GM20431 (cell line): ENCODE results near the gene CERT1.
"Not testable (repeated sequence)": the region's sequence is repeated elsewhere in the genome, so short reads cannot be mapped to it uniquely, and the experiment has no call there.

ENCODE experiments used
- in situ Hi-C: fragments of 300-500 bp; cut with MseI, MboI; formaldehyde crosslinking; loops from one replicate; pipeline ENCODE4 v1.15.0; 2020; ENCODE audit warnings: low sequenced_read_pairs; ENCODE audit not compliant: unreplicated experiment

CERT1 gene

DNA sequence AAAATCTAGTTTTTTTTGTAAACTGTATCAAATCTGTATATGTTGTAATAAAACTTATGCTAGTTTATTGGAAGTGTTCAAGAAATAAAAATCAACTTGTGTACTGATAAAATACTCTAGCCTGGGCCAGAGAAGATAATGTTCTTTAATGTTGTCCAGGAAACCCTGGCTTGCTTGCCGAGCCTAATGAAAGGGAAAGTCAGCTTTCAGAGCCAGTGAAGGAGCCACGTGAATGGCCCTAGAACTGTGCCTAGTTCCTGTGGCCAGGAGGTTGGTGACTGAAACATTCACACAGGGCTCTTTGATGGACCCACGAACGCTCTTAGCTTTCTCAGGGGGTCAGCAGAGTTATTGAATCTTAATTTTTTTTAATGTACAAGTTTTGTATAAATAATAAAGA, 150.1 kb downstream of the CERT1 start:
- in situ Hi-C loops: loop anchor here (25.0 kb wide), 1 partner anchor 326 kb away; no protein-coding TSS in a partner anchor

DNA sequence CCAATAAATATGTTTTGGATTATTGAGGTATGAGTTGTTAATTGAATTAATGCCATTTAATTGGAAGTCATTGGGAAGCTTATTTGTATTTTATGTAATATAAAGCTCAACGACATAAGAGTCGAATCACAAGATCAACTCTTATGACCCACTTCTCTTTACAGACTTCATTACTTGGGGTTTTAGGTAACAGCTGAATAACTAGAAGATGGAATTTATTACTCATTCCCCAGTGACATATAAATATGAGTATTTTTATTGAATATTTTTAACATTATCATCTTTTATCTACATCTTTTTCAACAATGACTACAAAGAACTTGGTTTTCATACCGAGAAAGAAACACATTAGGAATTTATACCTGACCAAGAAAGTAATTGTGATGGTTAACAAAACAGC, 153.3 kb downstream of the CERT1 start:
- in situ Hi-C loops: loop anchor here (25.0 kb wide), 1 partner anchor 329 kb away; no protein-coding TSS in a partner anchor

DNA sequence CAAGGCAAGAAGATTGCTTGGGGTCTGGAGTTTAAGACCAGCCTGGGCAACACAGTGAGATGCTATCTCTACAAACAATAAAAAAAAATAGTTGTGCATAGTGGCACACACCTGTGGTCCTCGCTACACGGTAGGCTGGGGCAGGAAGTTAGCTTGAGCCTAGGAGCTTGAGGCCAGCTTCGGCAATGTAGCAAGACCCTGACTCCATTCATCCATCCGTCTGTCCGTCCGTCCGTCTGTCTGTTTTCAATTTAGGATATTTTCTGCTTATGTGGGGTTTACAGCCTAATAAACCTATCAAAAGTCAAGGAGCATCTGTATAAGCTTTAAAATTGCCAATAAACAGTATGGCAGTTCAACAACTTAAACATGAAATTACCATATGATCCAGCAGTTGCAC, 154.7 kb downstream of the CERT1 start:
- in situ Hi-C loops: loop anchor here (25.0 kb wide), 1 partner anchor 331 kb away; no protein-coding TSS in a partner anchor

DNA sequence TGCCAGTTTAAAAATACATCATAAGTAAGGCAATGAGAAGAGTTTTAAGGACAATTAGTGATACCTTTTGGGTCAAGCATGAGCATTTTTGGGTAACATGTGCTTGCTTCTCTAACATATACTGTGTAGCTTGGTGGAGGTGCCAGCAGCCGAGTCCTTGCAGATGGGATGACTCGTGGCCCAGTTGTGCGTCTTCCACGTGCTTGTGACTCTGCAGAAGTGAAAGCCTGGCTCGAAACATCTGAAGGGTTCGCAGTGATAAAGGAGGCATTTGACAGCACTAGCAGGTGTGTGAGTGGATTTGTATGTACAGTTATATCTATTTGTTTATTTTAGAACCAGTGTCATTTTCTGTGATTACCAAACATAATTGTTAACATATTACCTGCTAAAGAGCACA, 156.2 kb downstream of the CERT1 start:
- in situ Hi-C loops: loop anchor here (25.0 kb wide), 1 partner anchor 332 kb away; no protein-coding TSS in a partner anchor

DNA sequence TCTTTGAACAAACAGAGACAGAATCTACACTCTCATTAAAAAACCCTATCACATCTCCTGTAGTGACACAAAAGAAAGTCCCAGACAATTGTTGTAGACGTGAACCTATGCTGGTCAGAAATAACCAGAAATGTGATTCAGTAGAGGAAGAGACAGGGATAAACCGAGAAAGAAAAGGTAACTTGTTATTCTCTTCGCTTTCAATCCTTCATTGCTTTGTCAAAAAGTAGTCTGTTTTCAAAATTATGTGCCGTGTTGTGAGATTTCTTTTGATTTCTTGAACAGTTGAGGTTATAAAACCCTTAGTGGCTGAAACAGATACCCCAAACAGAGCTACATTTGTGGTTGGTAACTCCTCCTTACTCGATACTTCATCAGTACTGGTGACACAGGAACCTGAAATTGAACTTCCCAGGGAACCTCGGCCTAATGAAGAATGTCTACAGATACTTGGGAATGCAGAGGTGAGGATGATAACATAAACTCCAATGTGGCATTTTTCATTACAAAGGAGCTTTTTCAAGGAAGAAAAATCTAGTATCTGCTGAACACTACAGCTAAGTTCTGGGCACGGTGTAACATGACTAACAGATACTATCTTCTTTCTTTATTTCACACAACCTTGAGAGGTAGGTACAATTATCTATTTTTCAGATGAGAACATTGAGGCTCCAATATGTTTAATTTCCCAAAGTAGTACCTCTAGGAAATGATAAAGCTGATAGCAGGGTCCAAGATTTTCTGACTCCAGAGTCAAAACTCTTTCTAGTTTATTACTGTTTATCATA, 160.1 kb downstream of the CERT1 start:
- in situ Hi-C loops: loop anchor here (25.0 kb wide), 1 partner anchor 336 kb away; no protein-coding TSS in a partner anchor

DNA sequence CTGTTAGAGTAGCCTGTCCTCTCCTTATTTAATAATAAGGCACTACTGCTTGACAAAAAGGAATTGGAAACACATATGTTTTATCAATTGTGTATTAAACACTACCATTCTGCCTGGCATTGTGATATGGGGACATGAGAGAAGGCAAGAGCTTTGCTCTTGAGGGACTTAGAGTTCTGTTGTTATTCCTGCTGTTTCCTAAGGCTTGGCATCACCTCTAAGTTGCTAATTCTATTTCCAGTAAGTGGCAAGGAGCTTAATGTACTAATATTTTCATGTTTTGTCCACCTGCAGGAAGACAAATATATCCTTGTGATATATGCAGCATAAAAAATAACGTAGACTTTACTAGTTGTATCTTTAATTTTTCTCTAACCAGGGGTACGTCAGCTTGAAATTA, 161.8 kb downstream of the CERT1 start:
- in situ Hi-C loops: loop anchor here (25.0 kb wide), 1 partner anchor 338 kb away; no protein-coding TSS in a partner anchor

DNA sequence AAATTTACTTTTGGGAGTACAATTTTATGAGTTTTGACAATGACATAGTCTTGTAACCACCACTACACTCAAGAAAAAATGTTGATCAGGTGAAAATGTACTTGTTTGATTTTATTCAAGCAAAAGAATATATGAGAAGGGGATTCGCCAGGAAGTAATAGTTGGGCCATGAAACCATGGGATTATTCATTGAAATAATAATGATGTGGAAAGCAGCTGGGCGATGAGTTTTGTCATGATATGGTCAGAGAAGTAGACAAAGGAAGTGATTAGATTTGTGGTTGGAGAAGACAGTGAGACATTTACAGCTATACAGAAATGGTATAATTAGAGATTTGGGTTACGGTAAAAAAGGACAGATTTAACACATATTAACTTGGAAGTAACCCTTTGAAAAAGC, 163.2 kb downstream of the CERT1 start:
- in situ Hi-C loops: no loop called here

DNA sequence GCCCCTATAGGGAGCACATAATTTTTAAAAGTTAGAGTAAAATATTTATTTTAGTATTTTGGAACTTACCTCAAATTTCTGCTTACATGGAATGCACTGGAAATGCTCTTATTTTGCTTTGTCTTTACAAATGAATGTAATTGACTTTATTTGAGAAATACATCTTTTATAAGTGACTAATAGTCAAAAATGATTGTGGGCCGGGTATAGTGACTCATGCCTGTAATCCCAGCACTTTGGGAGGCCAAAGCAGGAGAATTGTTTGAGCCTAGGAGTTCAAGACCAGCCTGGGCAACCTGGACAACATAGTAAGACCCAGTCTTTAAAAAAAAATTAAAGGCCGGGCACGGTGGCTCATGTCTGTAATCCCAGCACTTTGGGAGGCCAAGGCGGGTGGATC, 168.6 kb downstream of the CERT1 start:
- in situ Hi-C loops: no loop called here

DNA sequence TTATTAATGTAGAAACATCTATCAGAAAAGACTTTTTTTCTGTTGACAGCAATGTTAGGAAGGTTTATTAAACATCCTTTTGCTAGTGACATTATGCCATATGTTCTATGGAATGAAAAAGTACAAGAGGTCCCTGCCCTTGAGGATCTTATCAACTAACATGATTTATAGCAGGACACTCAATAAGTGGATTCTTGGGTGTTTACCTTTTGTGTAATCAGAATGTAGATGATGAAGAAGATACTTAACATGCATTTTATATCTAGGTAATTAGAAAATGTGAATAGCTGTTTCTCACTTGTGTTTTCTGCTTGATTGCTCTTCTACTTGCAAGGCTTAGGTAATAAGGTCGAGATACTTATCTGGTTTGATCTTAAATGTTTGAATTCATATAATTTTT, 169.5 kb downstream of the CERT1 start:
- in situ Hi-C loops: no loop called here

DNA sequence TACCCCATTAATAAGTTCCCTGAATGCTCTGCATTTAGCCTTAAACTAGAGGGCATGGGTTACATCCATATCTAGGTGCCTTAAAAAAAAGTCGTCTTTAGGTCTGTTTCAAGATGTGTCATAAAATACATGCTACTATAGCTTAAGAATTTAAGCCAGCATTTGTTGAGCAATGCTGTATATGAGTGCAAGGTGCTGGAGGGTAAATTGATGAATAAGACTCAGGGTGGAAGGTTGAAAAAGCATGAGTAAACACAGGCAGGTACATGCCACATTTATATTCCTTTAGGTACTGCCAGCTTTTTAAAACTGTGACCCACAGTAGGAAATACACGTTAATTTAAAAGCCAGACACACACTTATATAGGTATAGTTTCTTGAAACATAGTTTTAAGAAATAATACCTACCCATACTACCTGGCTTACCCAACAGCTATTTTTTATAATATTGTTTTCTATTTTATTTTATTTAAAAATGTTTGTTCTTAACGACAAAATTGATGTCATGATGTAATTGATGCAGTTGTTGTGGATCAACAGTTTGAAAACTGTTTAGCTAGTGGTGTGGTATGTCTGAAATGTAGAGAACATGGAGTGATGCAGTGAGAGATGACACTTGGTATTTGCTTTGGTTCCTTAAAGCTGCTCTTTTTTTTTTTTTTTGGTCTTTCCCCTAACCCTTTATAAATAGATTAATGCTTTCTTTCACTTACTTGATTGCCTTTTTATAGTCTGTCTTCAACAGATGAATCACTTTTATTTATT, 170.5 kb downstream of the CERT1 start:
- in situ Hi-C loops: no loop called here

DNA sequence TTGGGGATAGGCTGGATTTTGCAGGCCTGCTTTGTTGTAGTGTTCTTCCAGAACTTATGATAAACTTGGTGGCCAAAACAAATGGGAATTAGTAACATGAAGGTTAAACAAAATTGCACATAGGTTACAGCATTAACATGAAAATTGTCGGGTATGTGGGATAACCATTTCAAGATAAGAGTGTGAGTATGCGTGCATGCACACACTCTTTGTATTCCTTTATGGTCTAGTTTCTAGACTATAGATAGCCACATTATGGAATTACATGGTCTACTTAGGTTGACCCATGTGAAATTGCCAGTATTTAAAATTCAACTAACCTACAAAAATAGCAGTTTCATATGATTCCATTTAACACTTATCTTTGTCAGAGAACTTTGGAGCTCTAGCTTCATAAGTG, 173.0 kb downstream of the CERT1 start:
- in situ Hi-C loops: no loop called here

DNA sequence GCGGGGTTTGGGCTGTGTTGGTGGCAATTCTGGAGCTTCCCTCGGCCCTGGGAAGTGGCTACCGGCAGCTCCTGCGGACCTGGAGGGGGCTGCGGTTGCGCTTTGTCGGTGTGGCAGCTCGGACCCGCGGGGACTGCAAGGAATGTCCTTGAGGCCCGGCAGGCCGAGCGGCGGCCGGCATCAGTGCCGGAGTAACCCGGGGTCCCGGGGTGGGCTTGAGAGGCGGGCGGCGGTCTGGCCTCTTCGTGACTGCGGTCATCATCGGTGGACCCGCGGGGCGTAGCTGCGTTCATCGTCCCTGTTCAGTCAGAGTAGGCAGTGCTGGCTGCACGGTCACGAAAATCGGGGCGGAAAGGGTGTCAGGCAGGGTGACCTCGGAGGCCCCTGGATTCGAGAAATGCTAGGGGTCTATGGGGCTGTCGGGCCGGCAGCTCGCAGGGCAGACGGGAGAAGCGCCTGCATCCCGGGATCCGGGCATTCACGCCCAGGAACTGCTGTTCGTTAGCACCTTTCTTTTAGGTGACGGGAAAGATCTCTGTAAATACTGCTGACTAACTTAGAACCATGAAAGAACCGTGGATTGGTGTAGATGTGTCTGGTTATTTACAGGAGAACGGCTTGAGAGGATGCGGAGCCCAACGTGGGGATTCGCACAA, 173.9 kb downstream of the CERT1 start:
- in situ Hi-C loops: no loop called here

DNA sequence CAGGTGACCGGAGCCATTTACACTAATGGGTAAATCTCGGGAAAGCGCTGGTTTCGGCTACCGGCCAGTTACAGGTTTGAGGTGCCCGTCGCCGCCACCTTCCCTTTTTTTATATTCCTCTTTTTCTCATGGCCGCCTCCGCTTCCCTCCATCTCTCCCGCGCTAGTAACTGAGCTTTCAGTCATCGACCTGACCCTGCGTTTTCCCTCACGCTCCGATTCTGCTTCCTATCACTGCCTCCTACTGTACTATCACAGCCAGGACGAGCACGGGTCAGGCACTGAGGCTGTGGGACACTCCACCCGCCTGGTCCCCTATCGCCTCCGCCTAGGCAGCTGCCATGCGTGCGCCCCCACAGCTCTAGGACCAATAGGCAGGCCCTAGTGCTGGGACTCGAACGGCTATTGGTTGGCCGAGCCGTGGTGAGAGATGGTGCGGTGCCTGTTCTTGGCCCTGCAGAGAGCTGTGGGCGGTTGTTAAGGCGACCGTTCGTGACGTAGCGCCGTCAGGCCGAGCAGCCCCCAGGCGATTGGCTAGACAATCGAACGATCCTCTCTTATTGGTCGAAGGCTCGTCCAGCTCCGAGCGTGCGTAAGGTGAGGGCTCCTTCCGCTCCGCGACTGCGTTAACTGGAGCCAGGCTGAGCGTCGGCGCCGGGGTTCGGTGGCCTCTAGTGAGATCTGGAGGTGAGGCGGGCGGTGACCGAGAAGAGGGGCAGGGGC, 174.7 kb downstream of the CERT1 start, which contains the start of gene HMGCR:
HMGCR (plus strand) TSS at position 606 of the 722 bp plus-strand sequence. CDS start 5,386 bp downstream, outside the sequence.
- in situ Hi-C loops: no loop called here

DNA sequence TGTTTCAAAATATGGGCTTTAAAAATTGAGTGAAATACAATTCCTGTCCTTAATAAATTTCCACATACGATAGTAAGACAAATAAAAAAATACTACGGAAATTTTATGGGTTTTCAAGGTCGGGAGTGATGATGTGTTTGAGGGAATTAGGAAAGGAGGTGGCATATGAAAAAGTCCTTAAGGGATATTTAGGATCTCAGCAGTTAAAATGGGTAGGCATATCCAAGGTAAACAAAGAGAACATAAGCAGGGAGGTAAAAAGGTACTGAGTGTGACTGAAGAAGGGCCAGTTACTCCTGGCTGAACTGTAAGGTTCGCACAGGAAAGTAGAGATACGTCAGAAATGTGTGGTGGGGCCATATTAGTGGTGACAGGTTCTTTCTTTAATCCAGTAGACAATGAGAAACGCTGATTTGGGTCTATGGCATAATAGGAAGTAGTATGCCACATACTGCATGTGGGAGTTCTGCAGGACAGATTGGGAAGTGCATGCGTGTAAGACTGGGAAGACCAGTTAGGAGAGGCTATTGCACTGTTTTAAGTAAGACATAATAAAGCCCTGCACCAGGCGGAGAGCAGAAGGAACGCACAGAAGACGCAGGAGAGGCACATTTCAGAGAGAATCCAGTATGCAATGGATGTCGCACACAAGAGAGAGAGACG, 175.3 kb downstream of the CERT1 start:
- in situ Hi-C loops: no loop called here

DNA sequence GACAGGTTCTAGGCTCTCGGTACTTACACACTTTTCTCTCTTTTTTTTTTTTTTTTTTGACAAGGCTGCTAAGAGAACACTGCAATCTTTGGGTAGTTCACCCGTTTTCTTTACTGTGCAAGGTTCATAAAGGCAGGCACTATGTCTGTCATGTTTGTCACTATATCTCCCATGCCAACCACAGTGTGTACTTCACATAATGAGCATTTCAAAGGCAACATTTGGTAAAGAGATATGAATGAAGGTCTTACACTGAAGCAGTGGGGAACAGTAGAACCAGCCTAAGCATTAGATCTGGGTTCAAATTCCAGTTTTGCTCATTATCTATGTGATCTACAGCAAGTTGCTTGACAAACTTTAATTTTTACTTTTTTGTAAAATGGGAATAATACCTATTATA, 175.9 kb downstream of the CERT1 start:
- in situ Hi-C loops: no loop called here

DNA sequence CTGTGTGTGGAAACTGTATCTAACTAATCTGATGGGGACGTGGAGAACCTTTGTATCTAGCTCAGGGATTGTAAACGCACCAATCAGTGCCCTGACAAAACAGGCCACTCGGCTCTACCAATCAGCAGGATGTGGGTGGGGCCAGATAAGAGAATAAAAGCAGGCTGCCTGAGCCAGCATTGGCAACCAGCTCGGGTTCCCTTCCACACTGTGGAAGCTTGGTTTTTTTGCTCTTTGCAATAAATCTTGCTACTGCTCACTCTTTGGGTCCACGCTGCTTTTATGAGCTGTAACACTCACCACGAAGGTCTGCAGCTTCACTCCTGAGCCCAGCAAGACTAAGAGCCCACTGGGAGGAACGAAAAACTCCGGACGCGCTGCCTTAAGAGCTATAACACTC, 177.0 kb downstream of the CERT1 start:
- in situ Hi-C loops: not testable (repeated sequence)

DNA sequence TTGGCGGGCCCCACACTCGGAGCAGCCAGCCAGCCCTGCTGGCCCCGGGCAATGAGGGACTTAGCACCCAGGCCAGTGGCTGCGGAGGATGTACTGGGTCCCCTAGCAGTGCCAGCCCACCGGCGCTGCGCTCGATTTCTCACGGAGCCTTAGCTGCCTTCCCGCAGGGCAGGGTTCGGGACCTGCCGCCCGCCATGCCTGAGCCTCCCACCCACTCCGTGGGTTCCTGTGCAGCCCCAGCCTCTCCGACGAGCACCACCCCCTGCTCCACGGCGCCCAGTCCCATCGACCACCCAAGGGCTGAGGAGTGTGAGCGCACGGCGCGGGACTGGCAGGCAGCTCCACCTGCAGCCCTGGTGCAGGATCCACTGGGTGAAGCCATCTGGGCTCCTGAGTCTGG, 177.7 kb downstream of the CERT1 start:
- in situ Hi-C loops: not testable (repeated sequence)

DNA sequence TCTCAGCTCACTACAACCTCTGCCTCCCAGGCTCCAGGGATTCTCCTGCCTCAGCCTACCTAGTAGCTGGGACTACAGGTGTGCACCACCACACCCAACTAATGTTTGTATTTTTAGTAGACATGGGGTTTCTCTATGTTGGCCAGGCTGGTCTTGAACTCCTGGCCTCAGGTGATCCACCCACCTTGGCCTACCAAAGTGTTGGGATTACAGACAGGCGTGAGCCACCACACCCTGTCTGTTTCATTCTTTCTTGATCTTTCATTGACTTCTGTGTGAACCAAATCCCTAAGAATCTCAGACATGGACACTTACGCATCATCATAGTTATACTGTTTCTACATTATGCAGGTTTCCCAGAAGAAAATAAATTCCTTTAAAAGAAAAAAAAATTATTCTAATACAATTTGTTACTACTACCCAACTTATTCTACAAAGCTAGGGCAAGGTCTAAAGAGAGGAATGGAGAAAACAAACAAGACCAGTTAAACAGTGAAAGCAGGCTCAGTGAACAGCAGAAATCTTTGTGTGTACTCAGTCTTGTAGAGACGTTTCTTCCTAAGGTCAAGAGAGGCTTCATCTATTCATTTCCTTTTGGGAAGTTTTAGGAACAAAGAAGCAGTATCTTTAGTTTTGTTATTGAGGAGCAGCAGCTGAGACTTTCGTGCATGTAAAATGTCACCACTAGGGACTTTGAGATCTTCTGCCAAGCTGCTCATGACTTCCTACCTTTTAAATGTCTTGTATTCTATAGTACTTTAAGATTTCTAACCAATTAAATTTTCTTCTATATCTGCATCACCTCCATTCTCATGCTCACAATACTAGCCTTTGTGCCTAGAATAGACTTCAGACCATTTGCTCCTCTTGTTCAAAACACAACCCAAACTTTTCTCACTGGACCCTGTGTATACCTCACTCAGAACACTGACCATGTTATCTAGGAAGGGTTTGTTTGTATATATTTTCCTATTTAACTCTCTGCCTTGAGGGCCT, 180.0 kb downstream of the CERT1 start:
- in situ Hi-C loops: no loop called here
